HG03196 (cell line): ENCODE data around the gene RNF130.

ENCODE experiments used
- ATAC-seq: cut with Tn5 transposase; IDR thresholded peaks from one replicate; pipeline ENCODE4 v1.9.1; 2021; ENCODE audit not compliant: unreplicated experiment

RNF130 gene

GRCh38 chr5:180060192-180060591 lies 11.4 kb downstream of the RNF130 start:
- no peak for ATAC-seq

- ATAC-seq, result no peak
Observed at GRCh38 chr5:180059326-180059725, 12.2 kb downstream of the RNF130 start.

GRCh38 chr5:180056153-180056552 lies 15.4 kb downstream of the RNF130 start:
- ATAC-seq, result no peak

- ATAC-seq, result no peak
Observed at GRCh38 chr5:180054226-180054625, 17.3 kb downstream of the RNF130 start.

DNA sequence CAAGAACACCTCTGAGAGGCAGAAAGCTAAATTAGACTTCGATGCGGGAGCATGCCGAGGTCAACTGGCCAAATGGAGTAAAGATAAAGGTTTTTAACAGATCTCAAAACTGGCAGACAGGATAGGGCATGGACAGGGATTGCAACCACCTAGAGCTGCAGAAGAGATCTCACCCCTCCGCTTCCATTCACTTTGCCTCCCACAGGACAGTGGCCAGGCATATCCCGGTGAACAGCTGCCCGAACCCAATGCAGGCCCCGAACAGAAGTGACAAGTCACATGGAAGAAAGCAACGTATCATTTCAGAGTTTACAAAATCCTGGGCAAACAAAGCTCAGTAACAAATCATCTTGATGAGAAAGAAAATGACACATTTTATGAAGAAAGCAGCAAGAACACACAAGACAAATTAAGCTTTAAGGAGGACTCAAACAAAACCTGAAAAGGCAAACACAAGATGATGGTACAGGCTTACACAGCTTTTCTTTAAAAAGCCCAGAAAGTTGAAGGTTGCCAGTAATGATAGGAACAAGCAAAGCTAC lies 18.4 kb downstream of the RNF130 start:
- ATAC-seq, result no peak

- ATAC-seq, result no peak
Observed at GRCh38 chr5:180052211-180052818, 19.2 kb downstream of the RNF130 start.

GRCh38 chr5:180050121-180050940 lies 21.2 kb downstream of the RNF130 start:
- no peak for ATAC-seq

- ATAC-seq, result no peak
Observed at GRCh38 chr5:180049185-180049548, 22.4 kb downstream of the RNF130 start.

GRCh38 chr5:180047667-180048066 lies 23.9 kb downstream of the RNF130 start:
- ATAC-seq, result no peak

GRCh38 chr5:180046656-180047055 lies 24.9 kb downstream of the RNF130 start:
- no peak for ATAC-seq

DNA sequence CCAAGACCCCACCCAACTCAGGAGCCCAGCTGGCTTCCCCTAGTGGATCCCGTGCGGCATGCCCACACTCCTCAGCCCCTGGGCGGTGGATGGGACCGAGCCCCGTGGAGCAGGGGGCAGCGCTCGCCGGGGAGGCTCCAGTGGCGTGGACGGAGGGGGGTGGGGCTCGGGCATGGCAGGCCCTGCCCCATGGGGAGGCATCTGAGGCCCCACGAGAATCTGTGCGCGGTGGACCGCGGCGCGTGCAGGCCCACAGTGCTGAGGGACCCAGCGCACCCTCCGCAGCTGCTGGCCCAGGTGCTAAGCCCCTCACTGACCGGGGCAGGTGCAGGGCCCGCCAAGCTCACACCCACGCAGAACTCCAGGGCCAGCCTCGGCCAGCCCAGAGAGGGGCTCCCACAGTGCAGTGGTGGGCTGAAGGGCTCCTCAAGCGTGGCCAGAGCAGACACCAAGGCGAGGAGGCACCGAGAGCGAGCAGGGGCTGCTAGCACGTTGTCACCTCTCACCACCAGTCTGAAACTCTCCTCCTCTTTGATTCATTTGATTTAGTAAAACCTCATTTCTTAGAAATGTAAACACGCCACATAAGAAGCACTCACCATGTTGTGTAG lies 25.6 kb downstream of the RNF130 start:
- no peak for ATAC-seq

DNA sequence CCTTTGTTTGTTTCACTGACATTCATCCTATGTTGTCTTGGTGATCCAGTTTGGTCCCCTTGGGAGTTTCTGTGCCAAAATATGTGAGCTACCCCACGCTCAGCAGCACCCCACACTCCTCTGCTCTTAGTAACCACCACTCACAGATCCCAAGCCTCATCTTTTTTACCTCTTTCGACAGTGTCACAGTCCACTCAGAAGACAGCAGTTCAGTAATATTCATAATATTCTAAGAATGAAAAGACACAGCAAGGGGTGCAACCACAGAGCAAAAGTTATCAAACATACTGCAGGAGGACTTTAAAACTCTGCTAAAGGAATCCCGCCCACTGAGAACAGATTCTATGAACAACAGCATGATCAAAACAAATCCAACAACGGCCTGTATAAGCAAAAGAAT lies 28.2 kb downstream of the RNF130 start:
- no peak for ATAC-seq

GRCh38 chr5:180041301-180042274 lies 30.0 kb downstream of the RNF130 start:
- ATAC-seq, result no peak

GRCh38 chr5:180040287-180041214 lies 31.0 kb downstream of the RNF130 start:
- ATAC-seq, result no peak

- ATAC-seq, result no peak
Observed at GRCh38 chr5:180035206-180035931, 36.2 kb downstream of the RNF130 start.

- no peak for ATAC-seq
Observed at GRCh38 chr5:180034564-180034963, 37.0 kb downstream of the RNF130 start.

- ATAC-seq, result no peak
Observed at GRCh38 chr5:180027459-180028089, 44.0 kb downstream of the RNF130 start.

DNA sequence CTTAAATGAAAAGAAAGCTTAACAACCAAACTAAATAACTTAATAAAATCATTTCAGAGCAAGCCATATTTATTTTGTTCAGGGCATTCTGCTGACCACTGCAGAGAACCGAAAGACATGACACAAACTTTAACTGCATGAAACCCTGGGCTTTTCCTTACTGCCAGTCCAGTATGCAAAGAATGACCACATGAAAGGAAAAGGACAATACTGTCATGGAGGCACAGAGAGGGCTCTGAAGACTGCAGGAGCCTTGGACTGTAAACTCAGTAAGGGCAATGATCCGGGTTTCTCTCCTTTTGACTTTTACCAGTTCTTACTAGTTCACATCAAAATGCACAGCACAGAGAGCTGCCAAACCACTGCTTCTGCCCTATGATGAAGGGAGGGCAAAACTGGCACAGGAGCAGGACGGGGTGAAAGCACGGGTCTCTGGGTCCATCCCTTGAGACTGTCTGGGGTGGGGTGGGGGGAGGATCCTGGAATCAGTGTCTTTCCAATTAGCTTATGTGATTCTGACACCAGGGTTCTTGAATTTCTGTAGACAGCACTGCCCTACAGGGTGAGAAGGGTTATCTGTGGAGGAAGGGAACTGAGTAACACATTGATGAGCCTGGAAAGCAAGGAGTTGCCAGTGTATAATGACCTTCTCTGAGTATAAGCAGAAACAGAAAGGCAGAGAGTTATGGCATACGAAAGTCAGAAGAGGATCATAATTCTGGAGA lies 44.7 kb downstream of the RNF130 start:
- no peak for ATAC-seq
